ENCODE measurements around the gene SECISBP2. TPM values are rescaled to one million over a fixed set of nuclear protein-coding genes. Genes with fewer than 3 reads are reported as not detected.

The SECISBP2 gene
- total and polyA plus RNA-seq, 2 donors (not counting 1 experiment from before 2014, with no cell fraction given), result 56.6 to 124 TPM

GRCh38 chr9:89347651-89348050 is 29.4 kb downstream of the SECISBP2 start:
- CTCF ChIA-PET, result interaction anchor here (0.8 to 1.7 kb wide), 6 partner anchors 8 to 201 kb away, joined by 3 to 5 read pairs (median 4); no protein-coding TSS in a partner anchor
- Histone ChIP-seq H3K9ac (ENCODE audit: low read length) (no peak overlapping the region), H3K4me2 (replicated peaks; ENCODE audit: low read depth, low read length, poor library complexity, severe bottlenecking) (no peak overlapping the region), H3K9me3 (ENCODE audit: control extremely low read depth in 1 of 3, control insufficient read depth in 2 of 3, insufficient read depth in 1 of 3, low read length in 2 of 3) (no peaks in the 10 kb centered on the region), H3K36me3 (replicated peaks in 1 of 2; ENCODE audit: control extremely low read depth in 1 of 2, control insufficient read depth in 1 of 2, extremely low read depth in 1 of 2, insufficient read depth in 2 of 2, low read length in 1 of 2) (peaks cover 15 to 92% of the 10 kb centered on the region in 2 experiments), H4K20me1 (ENCODE audit: control insufficient read depth, insufficient read depth, low read length, poor library complexity, severe bottlenecking) (peaks cover 28% of the 10 kb centered on the region), H3K27me3 (replicated peaks in 1 of 4; ENCODE audit: control extremely low read depth in 1 of 4, control insufficient read depth in 3 of 4, insufficient read depth in 4 of 4, low read length in 3 of 4) (no peaks in the 10 kb centered on the region), H3K4me3 (ENCODE audit: control extremely low read depth in 1 of 5, extremely low read depth in 1 of 5, insufficient read depth in 1 of 5, low read depth in 2 of 5, low read length in 4 of 5) (no peak overlapping the region), H3K4me1 (ENCODE audit: control insufficient read depth in 2 of 2, insufficient read depth in 2 of 2, low read length in 2 of 2) (peaks cover 0 to 7% of the 10 kb centered on the region in 2 donors), H3K27ac (ENCODE audit: low read length in 2 of 2) (no peak overlapping the region), H2AFZ (ENCODE audit: insufficient read depth, low read depth, low read length, poor library complexity, severe bottlenecking) (no peak overlapping the region), H3K79me2 (ENCODE audit: control insufficient read depth, insufficient read depth, low read length) (peaks cover 16% of the 10 kb centered on the region)
- DNase-seq (no peak), ATAC-seq (ENCODE audit: low read depth) (no peak)
- Mint-ChIP-seq H3K9me3 (ENCODE audit: insufficient read depth) (no peaks in the 10 kb centered on the region), H3K4me3 (no peak overlapping the region), H3K27me3 (no peaks in the 10 kb centered on the region), H3K27ac (no peak overlapping the region), H3K4me1 (peaks cover 8% of the 10 kb centered on the region)
- POLR2A ChIA-PET, result no interaction called here
- TF ChIP-seq EZH2 (IDR thresholded peaks at IDR 0.05; ENCODE audit: borderline replicate concordance, insufficient read depth, low read depth, low read length, poor library complexity, severe bottlenecking) (no peak), CTCF (IDR thresholded peaks at IDR 0.05) (no peak)
- WGBS (ENCODE audit: insufficient coverage), result 100% methylated on average over 4 of the region's 5 CpGs
- intact Hi-C loops (cut with micrococcal nuclease), result no loop called here

GRCh38 chr9:89349607-89350006 is 31.3 kb downstream of the SECISBP2 start:
- peaks cover 9% of the 10 kb centered on the region for H3K4me1 Mint-ChIP-seq
- H3K27ac ChIP-seq (ENCODE audit: low read length in 2 of 2), result no peak overlapping the region
- no peak overlapping the region for H3K4me3 ChIP-seq (ENCODE audit: control extremely low read depth in 1 of 5, extremely low read depth in 1 of 5, insufficient read depth in 1 of 5, low read depth in 2 of 5, low read length in 4 of 5)
- H3K27ac Mint-ChIP-seq, result no peak overlapping the region
- WGBS (ENCODE audit: insufficient coverage), result 97% methylated on average over 5 of the region's 6 CpGs
- H4K20me1 ChIP-seq (ENCODE audit: control insufficient read depth, insufficient read depth, low read length, poor library complexity, severe bottlenecking), result peaks cover 33% of the 10 kb centered on the region
- H3K79me2 ChIP-seq (ENCODE audit: control insufficient read depth, insufficient read depth, low read length), result peaks cover 24% of the 10 kb centered on the region
- H3K9ac ChIP-seq (ENCODE audit: low read length), result no peak overlapping the region
- TF ChIP-seq CTCF (IDR thresholded peaks at IDR 0.05) (no peak), EZH2 (IDR thresholded peaks at IDR 0.05; ENCODE audit: borderline replicate concordance, insufficient read depth, low read depth, low read length, poor library complexity, severe bottlenecking) (no peak)
- CTCF ChIA-PET, result no interaction called here
- H3K36me3 ChIP-seq (replicated peaks in 1 of 2; ENCODE audit: control extremely low read depth in 1 of 2, control insufficient read depth in 1 of 2, extremely low read depth in 1 of 2, insufficient read depth in 2 of 2, low read length in 1 of 2), result peaks cover 13 to 98% of the 10 kb centered on the region in 2 experiments
- no peak overlapping the region for H3K4me2 ChIP-seq (replicated peaks; ENCODE audit: low read depth, low read length, poor library complexity, severe bottlenecking)
- DNase-seq, result no peak
- H2AFZ ChIP-seq (ENCODE audit: insufficient read depth, low read depth, low read length, poor library complexity, severe bottlenecking), result no peak overlapping the region
- intact Hi-C loops (cut with micrococcal nuclease), result no loop called here
- ATAC-seq (ENCODE audit: low read depth), result no peak
- H3K9me3 Mint-ChIP-seq (ENCODE audit: insufficient read depth), result no peaks in the 10 kb centered on the region
- no peak overlapping the region for H3K4me3 Mint-ChIP-seq
- peaks cover 0 to 7% of the 10 kb centered on the region in 2 donors for H3K4me1 ChIP-seq (ENCODE audit: control insufficient read depth in 2 of 2, insufficient read depth in 2 of 2, low read length in 2 of 2)
- POLR2A ChIA-PET, result no interaction called here
- H3K27me3 ChIP-seq (replicated peaks in 1 of 4; ENCODE audit: control extremely low read depth in 1 of 4, control insufficient read depth in 3 of 4, insufficient read depth in 4 of 4, low read length in 3 of 4), result no peaks in the 10 kb centered on the region
- no peaks in the 10 kb centered on the region for H3K27me3 Mint-ChIP-seq
- H3K9me3 ChIP-seq (ENCODE audit: control extremely low read depth in 1 of 3, control insufficient read depth in 2 of 3, insufficient read depth in 1 of 3, low read length in 2 of 3), result no peaks in the 10 kb centered on the region
